Stimulated activated naive CD8-positive, alpha-beta T cell treated with anti-CD3 and anti-CD28 coated beads, Interleukin-15, Interleukin-2, amounts not matched to agents 100 U/mL and 50 U/mL, for 24 hours (primary cell): ENCODE data around the gene IBTK.
"Not testable (repeated sequence)": the region's sequence is repeated elsewhere in the genome, so short reads cannot be mapped to it uniquely, and the experiment has no call there.

Experiments
- ATAC-seq: fragments of 150-1000 bp; cut with Tn5 transposase; one replicate; pipeline ENCODE4 v1.10.0; 2021
- DNase-seq: peaks from one replicate; pipeline ENCODE4 v3.0.0; 2021

Gene IBTK

GRCh38 chr6:82172594-82172993, 75.0 kb downstream of the IBTK start:
- DNase-seq = no peak
- ATAC-seq = no peak

DNA sequence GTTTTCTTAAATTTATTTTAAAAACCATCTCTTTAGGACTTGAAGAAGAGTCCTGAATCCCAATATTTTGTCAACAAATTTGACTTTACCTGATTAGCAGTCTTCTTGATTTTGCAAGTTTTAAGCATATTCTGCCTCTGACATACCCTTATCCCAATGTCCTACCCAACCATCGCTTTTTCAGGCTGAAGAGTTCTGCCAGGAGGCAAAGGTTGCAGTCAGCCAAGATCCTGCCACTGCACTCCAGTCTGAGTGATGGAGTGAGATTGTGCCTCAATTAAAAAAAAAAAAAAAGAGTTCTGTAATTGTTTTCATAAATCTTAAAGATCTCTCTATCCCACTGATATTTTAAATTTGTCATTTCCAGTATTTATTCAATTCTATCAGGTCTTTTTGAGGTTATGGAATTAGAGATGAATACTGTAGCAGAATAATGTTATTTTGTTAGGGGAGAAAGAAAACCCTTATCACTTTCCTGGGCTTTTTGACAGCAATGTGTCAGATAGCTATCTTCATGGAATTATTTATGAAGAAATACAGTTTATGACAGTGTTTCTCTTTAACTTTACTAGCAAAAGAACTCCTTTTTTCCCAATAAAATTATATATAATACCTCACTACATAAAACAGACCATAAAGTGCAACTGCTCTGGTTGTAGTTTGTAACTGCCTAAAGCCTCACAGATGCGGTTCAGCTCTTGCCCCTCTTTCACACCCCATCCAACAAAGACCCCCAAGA, 78.2 kb downstream of the IBTK start:
- ATAC-seq = no peak
- no peak for DNase-seq

DNA sequence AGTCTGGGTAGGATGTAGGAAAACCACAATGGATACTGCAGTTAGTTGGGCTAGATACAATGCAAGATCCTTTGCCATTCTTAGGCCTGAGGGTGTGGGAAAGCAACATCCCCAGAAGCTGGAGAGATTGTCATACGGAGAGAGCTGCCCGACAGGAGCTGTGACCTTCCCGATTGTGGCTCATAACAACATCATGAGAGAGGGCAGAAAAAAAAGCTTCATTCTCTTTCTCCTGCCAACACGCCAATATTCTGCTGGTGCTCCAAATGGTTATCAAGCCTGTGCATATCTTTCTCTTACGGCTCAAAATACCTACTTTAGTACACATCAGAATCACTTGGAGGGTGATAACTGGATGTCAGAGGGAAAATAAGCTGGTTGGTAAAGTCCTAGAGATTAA, 81.1 kb downstream of the IBTK start:
- no peak for ATAC-seq
- no peak for DNase-seq

GRCh38 chr6:82160255-82160990, 87.1 kb downstream of the IBTK start:
- DNase-seq = no peak
- ATAC-seq = no peak

GRCh38 chr6:82152786-82153185, 94.8 kb downstream of the IBTK start:
- DNase-seq, ATAC-seq: not testable (repeated sequence)

GRCh38 chr6:82151147-82151546, 96.4 kb downstream of the IBTK start:
- not testable (repeated sequence) for ATAC-seq, DNase-seq

DNA sequence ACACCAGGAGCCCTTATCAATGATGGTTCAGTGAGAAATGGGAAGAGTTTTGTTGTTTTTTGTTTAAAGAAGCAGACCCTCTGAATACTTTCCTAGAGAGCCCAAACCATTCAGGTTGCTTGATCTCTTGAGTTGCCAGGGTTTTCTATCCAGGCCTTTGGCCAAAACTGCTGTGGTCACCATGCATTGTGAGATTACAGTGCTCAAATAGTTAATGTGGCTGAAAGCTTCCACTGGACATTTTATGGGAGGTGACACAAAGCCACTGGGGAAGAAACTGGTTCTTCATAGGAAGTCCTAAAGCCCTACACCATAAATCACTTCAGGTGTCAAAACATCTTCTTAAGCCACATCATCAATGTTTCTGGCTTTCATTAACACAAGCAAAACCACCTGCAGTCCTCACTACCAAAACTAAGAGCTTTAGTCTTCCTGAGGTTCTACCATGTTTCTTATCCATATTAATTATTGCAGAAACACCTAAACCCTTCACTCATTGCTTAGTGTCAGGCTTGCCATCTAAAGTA, 101.6 kb downstream of the IBTK start:
- no peak for ATAC-seq
- DNase-seq = no peak

DNA sequence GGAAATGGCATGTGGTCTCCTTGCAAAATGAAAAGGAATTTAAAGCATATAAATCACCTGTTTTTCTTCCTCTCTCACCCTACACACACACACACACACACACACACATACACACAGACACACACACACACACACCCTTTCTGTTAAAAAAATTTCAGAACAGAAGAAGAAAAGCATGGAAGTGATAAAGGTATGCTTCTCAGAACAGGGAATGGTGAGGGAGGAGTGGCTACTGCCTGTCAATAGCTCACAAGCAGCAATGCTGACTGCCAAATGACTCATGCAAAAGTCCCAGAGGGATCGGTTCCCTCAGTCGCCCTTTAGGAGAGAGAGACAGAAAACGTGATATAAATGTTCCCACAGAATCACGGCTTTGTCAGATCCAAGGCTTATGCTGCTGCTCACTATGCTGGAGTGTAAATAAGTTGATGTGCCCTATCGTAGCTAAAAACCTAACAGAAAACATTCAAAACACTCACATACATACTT, 102.6 kb downstream of the IBTK start:
- no peak for ATAC-seq
- DNase-seq = no peak

DNA sequence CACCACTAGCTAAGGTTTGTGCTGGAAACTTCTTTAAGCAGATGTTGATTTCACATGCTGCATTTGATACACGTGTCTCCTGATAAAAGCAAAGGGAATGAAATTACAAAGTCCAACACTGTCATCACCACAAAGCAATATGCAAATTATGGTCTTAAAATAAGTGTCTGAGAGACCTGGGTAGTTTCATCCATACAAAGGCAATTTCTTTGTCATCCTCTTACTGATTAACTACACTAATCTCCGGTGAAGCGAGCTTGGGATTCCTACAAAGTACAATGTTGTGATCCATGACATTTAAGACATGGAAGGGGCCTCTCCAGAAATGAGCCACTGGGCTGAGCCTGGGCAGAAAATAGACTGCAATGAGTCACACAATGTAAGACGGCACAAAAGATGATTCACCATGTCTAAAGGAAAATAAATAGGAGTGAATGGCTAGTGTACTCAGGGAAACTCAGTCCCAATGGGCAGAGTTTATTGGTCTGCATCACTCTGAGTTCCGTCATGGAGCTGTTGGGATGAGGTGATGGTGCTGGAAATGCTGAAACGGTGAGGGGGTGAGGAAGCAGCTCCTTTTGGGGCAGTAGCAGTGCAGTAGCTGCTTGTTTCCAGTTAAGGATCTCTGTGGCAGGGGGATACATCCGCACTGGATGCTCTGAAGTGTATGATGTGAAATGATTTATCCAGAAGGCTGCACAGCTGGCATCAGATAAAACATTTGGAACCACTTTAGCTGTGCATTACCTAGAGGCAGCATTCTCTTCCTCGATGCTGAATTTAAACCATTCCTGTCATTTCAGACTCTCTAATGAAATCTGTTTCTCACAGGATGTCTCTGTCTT, 103.3 kb downstream of the IBTK start:
- ATAC-seq (peak; percentile 57), DNase-seq (no peak)

DNA sequence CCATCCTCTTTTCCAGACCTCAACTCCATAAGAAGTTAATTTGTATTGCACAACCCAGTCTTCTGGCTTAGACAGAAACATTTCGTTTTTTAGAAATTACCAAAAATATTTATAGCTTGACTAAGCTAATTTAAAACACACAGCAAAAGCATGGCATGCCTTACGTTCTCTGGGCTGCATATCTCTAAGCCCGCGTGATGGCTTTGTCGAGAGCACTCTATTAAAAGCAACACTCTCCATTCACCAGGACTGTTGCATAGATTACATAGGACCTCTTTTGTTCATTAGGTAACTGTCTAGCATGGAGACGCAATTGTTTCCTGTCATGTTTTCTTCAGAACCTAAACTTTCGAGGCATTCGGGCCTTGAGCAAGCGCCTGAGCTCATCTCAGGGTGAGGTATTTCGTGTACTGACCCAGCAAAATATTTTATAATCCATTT, 104.5 kb downstream of the IBTK start:
- ATAC-seq (no peak), DNase-seq (no peak)

GRCh38 chr6:82142524-82142923, 105.0 kb downstream of the IBTK start:
- no peak for DNase-seq
- ATAC-seq = no peak

DNA sequence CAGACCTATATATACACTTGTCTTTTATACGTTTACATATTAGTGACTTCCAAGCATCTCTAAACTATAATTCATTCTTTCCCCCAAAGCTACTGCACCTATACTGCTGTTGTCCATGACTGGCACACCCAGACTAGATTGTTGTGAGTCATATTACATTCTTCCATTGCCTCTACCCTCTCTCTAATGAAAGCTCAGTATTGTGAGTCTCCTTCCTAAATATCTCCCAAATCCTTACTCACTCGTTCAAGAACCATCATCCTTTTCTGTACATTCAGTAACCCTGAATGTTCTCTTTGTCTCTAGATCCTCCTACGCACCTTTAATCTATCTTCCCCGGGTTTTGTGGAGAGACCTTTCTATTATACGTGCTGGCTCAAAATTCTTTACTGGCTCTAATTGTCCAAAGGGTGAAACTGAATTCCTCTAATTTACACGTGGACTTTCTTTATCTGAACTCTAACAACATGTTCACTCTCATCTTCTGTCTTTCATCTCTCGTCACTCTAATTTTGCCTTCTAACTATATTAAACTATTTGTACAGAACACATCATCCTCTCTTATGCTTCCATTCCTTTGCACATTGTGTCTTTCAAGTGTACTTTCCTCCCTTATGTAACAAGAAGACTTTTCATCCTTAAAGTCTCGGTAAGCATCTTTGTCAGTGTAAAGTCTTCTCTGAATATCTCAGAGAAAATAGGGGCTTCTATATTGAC, 109.3 kb downstream of the IBTK start:
- DNase-seq (no peak), ATAC-seq (no peak)

- no peak for DNase-seq
- no peak for ATAC-seq
Measured at GRCh38 chr6:82131441-82131840, 116.1 kb downstream of the IBTK start.

- DNase-seq = no peak
- no peak for ATAC-seq
Measured at GRCh38 chr6:82129797-82130196, 117.7 kb downstream of the IBTK start.

- not testable (repeated sequence) for DNase-seq, ATAC-seq
Measured at GRCh38 chr6:82128973-82129372, 118.6 kb downstream of the IBTK start.

GRCh38 chr6:82123632-82124031, 123.9 kb downstream of the IBTK start:
- no peak for DNase-seq
- no peak for ATAC-seq
